AG08395 (cell line): ENCODE measurements around the gene RNF167.

ENCODE experiments used
- DNase-seq: peaks from one replicate; pipeline ENCODE4 v3.0.0; 2012; ENCODE audit warnings: mixed read lengths, low spot score

Gene RNF167

GRCh38 chr17:4953451-4953961, 13.4 kb downstream of the RNF167 start:
- DNase-seq, result peak; percentile 86

GRCh38 chr17:4955091-4955490, 15.0 kb downstream of the RNF167 start:
- DNase-seq, result no peak

- no peak for DNase-seq
Observed at GRCh38 chr17:4956493-4957061, 16.5 kb downstream of the RNF167 start.

GRCh38 chr17:4958102-4958501, 18.0 kb downstream of the RNF167 start:
- no peak for DNase-seq

GRCh38 chr17:4959261-4959965, 19.3 kb downstream of the RNF167 start:
- DNase-seq, result no peak

- DNase-seq, result no peak
Observed at GRCh38 chr17:4960279-4960922, 20.3 kb downstream of the RNF167 start.

- DNase-seq, result no peak
Observed at GRCh38 chr17:4965311-4965986, 25.4 kb downstream of the RNF167 start.

GRCh38 chr17:4966844-4967538, 26.9 kb downstream of the RNF167 start:
- peak; percentile 99 for DNase-seq

GRCh38 chr17:4967539-4968485, 27.7 kb downstream of the RNF167 start, which contains the start of gene SPAG7:
SPAG7 (minus strand) TSS chr17:4967817; CDS start chr17:4967804, 13 bp downstream.
- peak; percentile 96 for DNase-seq

GRCh38 chr17:4968486-4969046, 28.5 kb downstream of the RNF167 start:
- no peak for DNase-seq

GRCh38 chr17:4969047-4969550, 29.0 kb downstream of the RNF167 start:
- peak; percentile 76 for DNase-seq

GRCh38 chr17:4969551-4970173, 29.6 kb downstream of the RNF167 start:
- DNase-seq, result no peak

- no peak for DNase-seq
Observed at GRCh38 chr17:4970273-4970672, 30.2 kb downstream of the RNF167 start.

- DNase-seq, result no peak
Observed at GRCh38 chr17:4971826-4972225, 31.8 kb downstream of the RNF167 start.

- DNase-seq, result no peak
Observed at GRCh38 chr17:4972322-4972721, 32.3 kb downstream of the RNF167 start.

GRCh38 chr17:4972752-4973151, 32.7 kb downstream of the RNF167 start:
- DNase-seq, result no peak

GRCh38 chr17:4973256-4974114, 33.4 kb downstream of the RNF167 start:
- DNase-seq, result no peak

- no peak for DNase-seq
Observed at GRCh38 chr17:4974115-4974670, 34.1 kb downstream of the RNF167 start.
